Esophagus muscularis mucosa (tissue), 3 donors: Measurements from ENCODE around the gene MEF2D.
A peak's percentile ranks its signal among the peaks of the same experiment; 100 is the strongest.

Experiments used
- POLR2A ChIP-seq: fragments of 450-650 bp; IDR thresholded peaks from one replicate; pipeline ENCODE4 v1.6.1; 2017; ENCODE audit warnings: antibody characterized with exemption, moderate library complexity, mild to moderate bottlenecking, low read depth
- POLR2AphosphoS5 ChIP-seq, 2 donors: sonication (generic); formaldehyde crosslinking; IDR thresholded peaks; one replicate each; pipeline ENCODE4 v1.6.1; 2017; ENCODE audit warnings: antibody characterized with exemption in 2 of 2
- TF ChIP-seq, protein P1 (sequence below), 3 experiments: fragments of 200-600 bp in 2 of 3; fragments of 450-650 bp in 1 of 3; sonication (generic) in 2 of 3; IDR thresholded peaks; one replicate each; pipeline ENCODE4 v1.5.1; 2017 to 2019; ENCODE audit warnings: antibody characterized with exemption in 3 of 3, mild to moderate bottlenecking in 2 of 3, moderate library complexity in 1 of 3

DNA sequence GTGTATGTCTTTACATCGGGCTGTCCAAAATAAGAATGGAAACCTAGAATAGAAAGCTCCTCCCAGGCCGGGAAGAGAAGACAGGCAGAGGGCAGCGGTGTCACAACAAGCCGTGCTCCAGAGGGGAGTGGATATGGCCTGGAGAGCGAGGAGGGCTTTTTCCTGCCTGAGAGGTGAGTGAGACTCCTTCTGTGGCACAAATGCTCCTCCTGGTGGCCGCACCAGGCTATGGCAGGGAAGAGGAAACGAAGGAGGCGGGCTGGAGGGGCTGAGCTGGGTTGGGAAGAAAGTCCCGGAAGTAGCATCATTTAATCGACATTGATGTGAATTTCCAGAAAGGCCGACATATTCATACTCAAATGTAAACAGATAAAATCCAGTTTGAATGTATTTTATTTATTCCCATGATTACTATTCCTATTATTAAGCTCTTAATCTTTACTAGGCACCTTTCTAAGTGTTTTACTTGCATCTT lies 54.7 kb downstream of the MEF2D start:
- TF ChIP-seq, protein P1, sequence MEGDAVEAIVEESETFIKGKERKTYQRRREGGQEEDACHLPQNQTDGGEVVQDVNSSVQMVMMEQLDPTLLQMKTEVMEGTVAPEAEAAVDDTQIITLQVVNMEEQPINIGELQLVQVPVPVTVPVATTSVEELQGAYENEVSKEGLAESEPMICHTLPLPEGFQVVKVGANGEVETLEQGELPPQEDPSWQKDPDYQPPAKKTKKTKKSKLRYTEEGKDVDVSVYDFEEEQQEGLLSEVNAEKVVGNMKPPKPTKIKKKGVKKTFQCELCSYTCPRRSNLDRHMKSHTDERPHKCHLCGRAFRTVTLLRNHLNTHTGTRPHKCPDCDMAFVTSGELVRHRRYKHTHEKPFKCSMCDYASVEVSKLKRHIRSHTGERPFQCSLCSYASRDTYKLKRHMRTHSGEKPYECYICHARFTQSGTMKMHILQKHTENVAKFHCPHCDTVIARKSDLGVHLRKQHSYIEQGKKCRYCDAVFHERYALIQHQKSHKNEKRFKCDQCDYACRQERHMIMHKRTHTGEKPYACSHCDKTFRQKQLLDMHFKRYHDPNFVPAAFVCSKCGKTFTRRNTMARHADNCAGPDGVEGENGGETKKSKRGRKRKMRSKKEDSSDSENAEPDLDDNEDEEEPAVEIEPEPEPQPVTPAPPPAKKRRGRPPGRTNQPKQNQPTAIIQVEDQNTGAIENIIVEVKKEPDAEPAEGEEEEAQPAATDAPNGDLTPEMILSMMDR (IDR thresholded peaks at IDR 0.05), result peak in 2 of 3 experiments; percentile 96 to 98
- TF ChIP-seq POLR2A (no peak), POLR2AphosphoS5 (IDR thresholded peaks at IDR 0.05) (peak in 1 of 2 donors; percentile 44)
